CD4-positive, alpha-beta memory T cell (primary cell): ENCODE results near the gene ITGA7. TPM values are rescaled to one million over a fixed set of nuclear protein-coding genes. Genes with fewer than 3 reads are reported as not detected.
A peak's percentile ranks its signal among the peaks of the same experiment; 100 is the strongest.

Experiments used
- CTCF ChIA-PET: fragments of 350-600 bp; sonication (Branson Sonifier 250); formaldehyde crosslinking; loops from one replicate; lab custom pipeline; 2021; ENCODE audit warnings: inconsistent platforms; ENCODE audit not compliant: partially characterized antibody; lab: Charles Lee
- POLR2A ChIA-PET: fragments of 350-600 bp; sonication (Branson Sonifier 250); formaldehyde crosslinking; loops from one replicate; lab custom pipeline; 2021; ENCODE audit not compliant: partially characterized antibody; lab: Charles Lee
- DNase-seq, 5 donors: peaks; one replicate each; pipeline versions ENCODE4 v3.0.0 to v3.0.0-alpha.2; 2020 to 2022; ENCODE audit warnings: mixed read lengths in 1 of 5
- H3K27ac ChIP-seq: one replicate; pipeline ENCODE4 v1.7.0; 2013; ENCODE audit warnings: low read depth, low read length
- H3K27me3 ChIP-seq: 2 replicates; pipeline ENCODE4 v1.7.0; 2013; ENCODE audit warnings: mild to moderate bottlenecking, low read length, moderate library complexity; ENCODE audit not compliant: insufficient read depth
- H3K36me3 ChIP-seq: 2 replicates; pipeline ENCODE4 v1.7.0; 2013; ENCODE audit warnings: mild to moderate bottlenecking, low read length, moderate library complexity; ENCODE audit not compliant: insufficient read depth
- H3K4me1 ChIP-seq: 2 replicates; pipeline ENCODE4 v1.7.0; 2013; ENCODE audit warnings: mild to moderate bottlenecking, low read length, moderate library complexity; ENCODE audit not compliant: insufficient read depth
- H3K4me3 ChIP-seq, 2 donors: one replicate each; pipeline ENCODE4 v1.7.0; 2013; ENCODE audit warnings: low read length in 2 of 2, mild to moderate bottlenecking in 1 of 2
- H3K9me3 ChIP-seq, 2 donors: one replicate each; pipeline ENCODE4 v1.7.0; 2013; ENCODE audit warnings: low read length in 2 of 2, control low read depth in 1 of 2; ENCODE audit not compliant: control insufficient read depth in 1 of 2
- H3K27ac Mint-ChIP-seq, 7 donors: one replicate each; pipeline ENCODE4 v1.8.0; 2020 to 2021; ENCODE audit warnings: mixed read lengths in 7 of 7, mild to moderate bottlenecking in 6 of 7, inconsistent platforms in 3 of 7, moderate library complexity in 3 of 7
- H3K27me3 Mint-ChIP-seq, 2 donors: one replicate each; pipeline ENCODE4 v1.8.0; 2020 to 2021; ENCODE audit warnings: mixed read lengths in 2 of 2
- H3K36me3 Mint-ChIP-seq, 2 donors: one replicate each; pipeline ENCODE4 v1.8.0; 2020 to 2021; ENCODE audit warnings: mixed read lengths in 2 of 2, inconsistent platforms in 1 of 2, mild to moderate bottlenecking in 1 of 2
- H3K4me1 Mint-ChIP-seq, 4 donors: one replicate each; pipeline ENCODE4 v1.8.0; 2020 to 2021; ENCODE audit warnings: mixed read lengths in 4 of 4, mild to moderate bottlenecking in 1 of 4
- H3K4me3 Mint-ChIP-seq, 8 donors: one replicate each; pipeline ENCODE4 v1.8.0; 2020 to 2021; ENCODE audit warnings: mixed read lengths in 8 of 8, mild to moderate bottlenecking in 7 of 8, moderate library complexity in 6 of 8, inconsistent platforms in 3 of 8
- H3K9me3 Mint-ChIP-seq, 8 donors: one replicate each; pipeline ENCODE4 v1.8.0; 2020 to 2021; ENCODE audit warnings: mixed read lengths in 8 of 8, mild to moderate bottlenecking in 5 of 8, inconsistent platforms in 3 of 8, moderate library complexity in 1 of 8
- intact Hi-C: fragments of 100-400 bp; cut with micrococcal nuclease; formaldehyde crosslinking; loops from one replicate; pipeline ENCODE4 v1.15.1; 2023
- polyA plus RNA-seq, 2 donors: library from polyadenylated mRNA; unstranded; fragments of 300-500 nt; fragmentation: Illumina TruSeq; gene quantifications; one replicate each; pipeline ENCODE4 v1.2.3, GENCODE V29; 2021
- total RNA-seq, 2 experiments: library from RNA; stranded (reverse); gene quantifications; one replicate each; pipeline ENCODE4 v1.2.3, GENCODE V29; 2021

ITGA7 gene
- total and polyA plus RNA-seq, 4 experiments from 2014 or later: 2.5 to 2.9 TPM; not detected in 2

DNA sequence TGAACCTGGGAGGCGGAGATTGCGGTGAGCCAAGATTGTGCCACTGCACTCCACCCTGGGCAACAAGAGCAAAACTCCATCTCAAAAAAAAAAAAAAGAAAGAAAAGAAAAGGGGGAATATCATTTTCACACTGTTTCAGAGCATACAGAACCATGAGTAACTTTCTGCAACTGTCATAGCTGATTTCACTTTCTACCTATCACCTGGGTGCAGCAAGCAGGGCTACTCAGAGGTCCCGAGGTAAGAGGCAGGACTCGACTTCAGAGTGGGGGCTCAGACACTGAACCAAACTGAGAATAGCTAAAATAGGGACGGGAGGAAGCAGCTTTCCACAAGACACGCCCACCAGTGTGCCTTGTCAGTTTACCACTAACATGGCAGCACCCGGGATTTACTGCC, 41.2 kb downstream of the ITGA7 start:
- H3K4me1 Mint-ChIP-seq: no peaks in the 10 kb centered on the region
- H3K9me3 Mint-ChIP-seq: no peaks in the 10 kb centered on the region
- Histone ChIP-seq H3K4me3 (no peak overlapping the region), H3K4me1 (no peaks in the 10 kb centered on the region), H3K9me3 (no peaks in the 10 kb centered on the region), H3K27me3 (no peaks in the 10 kb centered on the region), H3K36me3 (no peaks in the 10 kb centered on the region), H3K27ac (no peak overlapping the region)
- no peak for DNase-seq
- CTCF ChIA-PET: interaction anchor here (0.9 kb wide), 1 partner anchor 11 kb away, joined by 4 read pairs; no protein-coding TSS in a partner anchor
- POLR2A ChIA-PET: no interaction called here
- no peaks in the 10 kb centered on the region for H3K36me3 Mint-ChIP-seq
- H3K27me3 Mint-ChIP-seq: peaks cover 6 to 8% of the 10 kb centered on the region in 2 donors
- intact Hi-C loops: no loop called here
- H3K4me3 Mint-ChIP-seq: no peak overlapping the region
- H3K27ac Mint-ChIP-seq: no peak overlapping the region

DNA sequence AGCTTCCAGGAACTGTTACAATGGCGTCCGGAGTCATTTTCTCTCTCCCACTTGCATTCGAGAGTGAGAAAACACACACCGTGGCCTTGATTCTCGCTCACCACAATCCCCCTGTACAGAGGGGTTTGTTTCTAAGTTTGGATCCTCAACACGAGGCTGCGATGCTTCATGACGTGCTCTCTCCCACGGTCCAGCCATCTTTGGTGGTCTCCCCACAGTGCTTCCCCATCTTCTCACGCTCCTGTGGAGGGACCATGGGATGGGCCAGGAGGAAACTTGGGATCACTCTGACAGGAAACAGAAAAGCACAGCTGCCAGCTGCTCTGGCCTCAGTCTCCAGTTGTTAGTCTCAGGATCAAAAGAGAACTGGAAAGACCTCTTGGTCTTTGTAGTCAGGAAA, 42.9 kb downstream of the ITGA7 start:
- H3K27ac ChIP-seq: no peak overlapping the region
- Mint-ChIP-seq H3K4me3 (no peak overlapping the region), H3K4me1 (no peaks in the 10 kb centered on the region), H3K27ac (peak overlapping the region in 1 of 7 donors; percentile 54), H3K36me3 (no peaks in the 10 kb centered on the region), H3K9me3 (no peaks in the 10 kb centered on the region), H3K27me3 (peaks cover 3 to 6% of the 10 kb centered on the region in 2 donors)
- ChIA-PET CTCF (no interaction called here), POLR2A (no interaction called here)
- no peaks in the 10 kb centered on the region for H3K9me3 ChIP-seq
- no peaks in the 10 kb centered on the region for H3K4me1 ChIP-seq
- intact Hi-C loops: no loop called here
- DNase-seq: no peak
- H3K4me3 ChIP-seq: no peak overlapping the region
- no peaks in the 10 kb centered on the region for H3K36me3 ChIP-seq
- no peaks in the 10 kb centered on the region for H3K27me3 ChIP-seq

DNA sequence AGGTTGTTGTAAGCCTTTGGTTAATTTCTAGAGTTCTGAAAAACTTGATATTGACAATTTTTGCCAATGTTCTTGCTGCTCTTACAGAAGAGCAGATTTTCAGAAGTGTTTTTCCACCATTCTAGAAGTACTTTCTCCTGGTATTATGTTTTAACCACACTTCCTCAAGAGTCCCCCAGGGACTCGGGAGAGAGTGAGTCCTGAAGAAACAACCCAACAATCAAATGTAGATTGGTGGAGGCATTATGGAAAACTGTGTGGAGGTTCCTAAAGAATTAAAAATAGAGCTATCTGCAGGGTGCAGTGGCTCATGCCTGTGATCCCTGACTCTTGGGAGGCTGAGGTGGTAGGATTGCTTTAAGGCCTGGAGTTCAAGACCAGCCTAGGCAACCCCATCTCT, 44.3 kb downstream of the ITGA7 start:
- intact Hi-C loops: no loop called here
- Histone ChIP-seq H3K4me1 (no peaks in the 10 kb centered on the region), H3K27ac (no peak overlapping the region), H3K9me3 (no peaks in the 10 kb centered on the region), H3K27me3 (no peaks in the 10 kb centered on the region), H3K36me3 (no peaks in the 10 kb centered on the region), H3K4me3 (no peak overlapping the region)
- H3K9me3 Mint-ChIP-seq: no peaks in the 10 kb centered on the region
- H3K36me3 Mint-ChIP-seq: no peaks in the 10 kb centered on the region
- no peaks in the 10 kb centered on the region for H3K4me1 Mint-ChIP-seq
- CTCF ChIA-PET: interaction anchor here (1.4 kb wide), 1 partner anchor 17 kb away, joined by 3 read pairs; no protein-coding TSS in a partner anchor
- POLR2A ChIA-PET: no interaction called here
- peaks cover 3 to 4% of the 10 kb centered on the region in 2 donors for H3K27me3 Mint-ChIP-seq
- DNase-seq: no peak
- peak overlapping the region in 1 of 7 donors; percentile 23 for H3K27ac Mint-ChIP-seq
- H3K4me3 Mint-ChIP-seq: no peak overlapping the region

DNA sequence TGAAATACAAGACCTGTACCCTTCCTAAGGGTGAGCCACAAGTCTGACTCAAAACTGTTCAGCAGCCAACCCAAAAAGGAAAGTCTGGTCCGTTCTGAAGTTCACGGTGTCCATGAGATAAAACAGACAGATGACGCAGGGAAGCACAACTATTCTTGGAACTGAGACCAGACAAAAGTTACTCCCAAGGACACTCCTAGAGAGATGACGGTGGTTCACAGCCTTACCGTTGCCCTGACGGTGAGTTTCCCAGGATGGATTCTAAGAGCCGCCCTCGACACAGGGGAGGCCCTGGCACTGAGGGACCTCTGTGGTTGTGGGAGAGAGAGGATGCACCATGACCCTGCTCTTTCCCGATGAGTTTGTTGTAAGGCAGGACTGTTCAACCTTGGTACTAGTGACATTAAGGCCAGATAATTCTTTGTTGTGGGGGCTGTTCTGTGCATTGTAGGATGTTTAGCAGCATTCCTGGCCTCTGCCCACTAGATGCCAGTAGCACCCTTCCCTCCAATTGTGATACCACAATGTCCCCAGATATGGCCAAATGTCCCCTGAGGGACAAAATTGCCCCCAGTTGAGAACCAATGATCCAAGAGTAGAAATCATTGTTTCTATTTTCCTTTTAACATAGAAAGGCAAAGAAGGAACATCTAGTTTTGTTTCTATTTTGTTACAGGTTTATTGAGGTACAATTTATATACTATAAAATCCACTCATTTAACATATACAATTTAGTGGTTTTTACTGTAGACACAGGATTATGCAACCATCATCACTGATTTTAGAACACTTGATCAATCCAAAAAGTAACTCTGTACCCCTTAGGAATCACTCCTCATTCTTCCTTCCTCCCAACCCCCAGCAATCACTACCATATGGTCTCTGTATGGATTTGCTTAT, 48.0 kb downstream of the ITGA7 start:
- peak overlapping the region in 1 of 7 donors; percentile 25 for H3K27ac Mint-ChIP-seq
- no peaks in the 10 kb centered on the region for H3K36me3 Mint-ChIP-seq
- H3K9me3 ChIP-seq: no peaks in the 10 kb centered on the region
- H3K27me3 ChIP-seq: no peaks in the 10 kb centered on the region
- H3K27me3 Mint-ChIP-seq: peaks cover 3 to 4% of the 10 kb centered on the region in 2 donors
- no peak overlapping the region for H3K27ac ChIP-seq
- ChIA-PET POLR2A (no interaction called here), CTCF (interaction anchor here (6.0 kb wide), 1 partner anchor 14 kb away, joined by 137 read pairs; no protein-coding TSS in a partner anchor)
- no peak overlapping the region for H3K4me3 ChIP-seq
- DNase-seq: no peak
- no peaks in the 10 kb centered on the region for H3K9me3 Mint-ChIP-seq
- H3K36me3 ChIP-seq: no peaks in the 10 kb centered on the region
- intact Hi-C loops: no loop called here
- H3K4me3 Mint-ChIP-seq: no peak overlapping the region
- H3K4me1 Mint-ChIP-seq: peaks cover 0 to 2% (median under 1%) of the 10 kb centered on the region in 4 donors
- H3K4me1 ChIP-seq: no peaks in the 10 kb centered on the region

GRCh38 chr12:55658635-55659391, 48.9 kb downstream of the ITGA7 start:
- intact Hi-C loops: no loop called here

DNA sequence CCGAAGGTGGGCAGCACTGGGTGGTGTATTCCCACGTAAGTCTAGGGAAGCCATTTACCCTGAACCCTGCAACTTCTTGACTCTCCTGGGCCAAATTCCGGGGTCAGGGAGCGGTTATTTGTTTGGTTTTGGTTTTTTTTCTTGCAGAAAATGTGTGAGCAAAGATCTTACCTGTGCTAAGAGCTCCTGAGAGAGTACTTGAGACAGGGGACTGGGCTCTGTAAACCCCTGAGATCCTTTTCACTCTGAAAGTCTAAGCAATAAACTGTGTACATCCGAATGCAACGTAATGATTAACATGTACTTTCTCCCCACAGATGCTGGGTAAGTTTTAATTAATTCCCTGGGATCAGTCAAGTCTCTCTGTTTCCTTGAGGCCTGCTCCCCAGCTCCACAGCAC, 49.5 kb downstream of the ITGA7 start:
- no peaks in the 10 kb centered on the region for H3K27me3 ChIP-seq
- no peak overlapping the region for H3K4me3 ChIP-seq
- CTCF ChIA-PET: interaction anchor here (0.5 to 6.0 kb wide), 6 partner anchors 13 to 1810 kb away, joined by 3 to 137 read pairs (median 8); no protein-coding TSS in a partner anchor
- intact Hi-C loops: no loop called here
- Mint-ChIP-seq H3K4me3 (no peak overlapping the region), H3K36me3 (no peaks in the 10 kb centered on the region), H3K4me1 (peaks cover 0 to 2% (median under 1%) of the 10 kb centered on the region in 4 donors), H3K9me3 (no peaks in the 10 kb centered on the region), H3K27me3 (peaks cover 3 to 4% of the 10 kb centered on the region in 2 donors), H3K27ac (no peak overlapping the region)
- no peaks in the 10 kb centered on the region for H3K4me1 ChIP-seq
- H3K27ac ChIP-seq: no peak overlapping the region
- no peaks in the 10 kb centered on the region for H3K36me3 ChIP-seq
- DNase-seq: no peak
- POLR2A ChIA-PET: interaction anchor here (2.3 kb wide), 1 partner anchor 12 kb away, joined by 7 read pairs; no protein-coding TSS in a partner anchor
- no peaks in the 10 kb centered on the region for H3K9me3 ChIP-seq

More at GRCh38 chr12:55658635-55659391, 48.9 kb downstream of the ITGA7 start:
- Histone ChIP-seq H3K9me3 (no peaks in the 10 kb centered on the region), H3K4me3 (no peak overlapping the region), H3K27me3 (no peaks in the 10 kb centered on the region), H3K36me3 (no peaks in the 10 kb centered on the region), H3K4me1 (no peaks in the 10 kb centered on the region), H3K27ac (no peak overlapping the region)
- Mint-ChIP-seq H3K27me3 (peaks cover 3 to 4% of the 10 kb centered on the region in 2 donors), H3K9me3 (no peaks in the 10 kb centered on the region), H3K27ac (no peak overlapping the region), H3K36me3 (no peaks in the 10 kb centered on the region), H3K4me3 (no peak overlapping the region), H3K4me1 (peaks cover 0 to 2% (median under 1%) of the 10 kb centered on the region in 4 donors)
- ChIA-PET CTCF (interaction anchor here (1.2 to 6.0 kb wide), 4 partner anchors 13 to 79 kb away, joined by 3 to 137 read pairs (median 8); no protein-coding TSS in a partner anchor), POLR2A (interaction anchor here (2.3 kb wide), 1 partner anchor 12 kb away, joined by 7 read pairs; no protein-coding TSS in a partner anchor)
- no peak for DNase-seq
